GM12801 (cell line): ENCODE measurements around the gene RNU6-9.

ENCODE experiments used
- TF ChIP-seq, protein P1 (sequence below): IDR thresholded peaks from one replicate; pipeline ENCODE4 v1.5.1; 2011; ENCODE audit warnings: control low read depth; ENCODE audit not compliant: insufficient read length; ENCODE audit errors: extremely low read depth

Gene RNU6-9

GRCh38 chr19:887072-887471, 6.2 kb upstream of the RNU6-9 start:
- TF ChIP-seq, protein P1, sequence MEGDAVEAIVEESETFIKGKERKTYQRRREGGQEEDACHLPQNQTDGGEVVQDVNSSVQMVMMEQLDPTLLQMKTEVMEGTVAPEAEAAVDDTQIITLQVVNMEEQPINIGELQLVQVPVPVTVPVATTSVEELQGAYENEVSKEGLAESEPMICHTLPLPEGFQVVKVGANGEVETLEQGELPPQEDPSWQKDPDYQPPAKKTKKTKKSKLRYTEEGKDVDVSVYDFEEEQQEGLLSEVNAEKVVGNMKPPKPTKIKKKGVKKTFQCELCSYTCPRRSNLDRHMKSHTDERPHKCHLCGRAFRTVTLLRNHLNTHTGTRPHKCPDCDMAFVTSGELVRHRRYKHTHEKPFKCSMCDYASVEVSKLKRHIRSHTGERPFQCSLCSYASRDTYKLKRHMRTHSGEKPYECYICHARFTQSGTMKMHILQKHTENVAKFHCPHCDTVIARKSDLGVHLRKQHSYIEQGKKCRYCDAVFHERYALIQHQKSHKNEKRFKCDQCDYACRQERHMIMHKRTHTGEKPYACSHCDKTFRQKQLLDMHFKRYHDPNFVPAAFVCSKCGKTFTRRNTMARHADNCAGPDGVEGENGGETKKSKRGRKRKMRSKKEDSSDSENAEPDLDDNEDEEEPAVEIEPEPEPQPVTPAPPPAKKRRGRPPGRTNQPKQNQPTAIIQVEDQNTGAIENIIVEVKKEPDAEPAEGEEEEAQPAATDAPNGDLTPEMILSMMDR, result no peak

GRCh38 chr19:887599-887998, 5.7 kb upstream of the RNU6-9 start:
- TF ChIP-seq, protein P1, result no peak

GRCh38 chr19:888581-889385, 4.5 kb upstream of the RNU6-9 start:
- TF ChIP-seq, protein P1, result no peak

GRCh38 chr19:889662-890295, 3.5 kb upstream of the RNU6-9 start:
- TF ChIP-seq, protein P1, result no peak

GRCh38 chr19:890831-891230, 2.5 kb upstream of the RNU6-9 start:
- TF ChIP-seq, protein P1, result no peak

- TF ChIP-seq, protein P1, result no peak
Observed at GRCh38 chr19:892243-892893, 916 bp upstream of the RNU6-9 start.

DNA sequence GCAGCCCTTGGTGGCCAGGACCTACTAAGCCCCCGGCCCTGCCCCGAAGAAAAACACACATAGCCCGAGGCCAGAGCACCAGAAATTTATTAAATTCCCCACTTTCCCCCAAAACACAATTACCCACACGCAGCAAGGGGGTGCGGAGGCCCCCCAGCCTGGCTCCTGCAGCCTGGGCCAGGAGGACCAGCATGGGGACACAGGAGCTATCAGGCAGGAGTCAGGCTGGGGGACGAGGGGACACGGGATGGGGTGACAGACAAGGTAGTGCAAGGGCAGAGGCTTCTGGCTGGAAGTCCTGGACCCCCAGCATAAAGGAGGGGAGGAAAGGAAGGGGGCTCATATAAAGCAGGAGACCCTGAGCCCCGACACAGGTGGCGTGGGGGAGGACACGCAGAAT, 3.1 kb downstream of the RNU6-9 start:
- TF ChIP-seq, protein P1, result no peak
